BE2C (cell line): ENCODE measurements around the gene KIAA0930.

ENCODE experiments used
- DNase-seq: peaks from one replicate; pipeline ENCODE4 v3.0.0-alpha.2; 2020
- H3K27me3 ChIP-seq: fragments of 250-450 bp; sonication (Bioruptor Pico); 2 replicates; pipeline ENCODE4 v1.5.1; 2020; ENCODE audit warnings: mild to moderate bottlenecking
- H3K36me3 ChIP-seq: fragments of 250-450 bp; sonication (Bioruptor Pico); 2 replicates; pipeline ENCODE4 v1.5.1; 2020; ENCODE audit warnings: mild to moderate bottlenecking
- H3K4me1 ChIP-seq: fragments of 250-450 bp; sonication (Bioruptor Pico); 2 replicates; pipeline ENCODE4 v1.5.1; 2020
- H3K4me3 ChIP-seq: 2 replicates; pipeline ENCODE4 v1.5.1; 2011; ENCODE audit warnings: low read depth, low read length
- H3K9me3 ChIP-seq: fragments of 250-450 bp; sonication (Bioruptor Pico); 2 replicates; pipeline ENCODE4 v1.5.1; 2020
- TF ChIP-seq, protein P1 (sequence below): IDR thresholded peaks from 2 replicates; pipeline ENCODE4 v1.5.1; 2012; ENCODE audit warnings: mild to moderate bottlenecking, low read depth, low read length

Gene KIAA0930

GRCh38 chr22:45212992-45213751 lies 27.5 kb downstream of the KIAA0930 start:
- H3K36me3 ChIP-seq: no peaks in the 10 kb centered on the region
- TF ChIP-seq, protein P1, sequence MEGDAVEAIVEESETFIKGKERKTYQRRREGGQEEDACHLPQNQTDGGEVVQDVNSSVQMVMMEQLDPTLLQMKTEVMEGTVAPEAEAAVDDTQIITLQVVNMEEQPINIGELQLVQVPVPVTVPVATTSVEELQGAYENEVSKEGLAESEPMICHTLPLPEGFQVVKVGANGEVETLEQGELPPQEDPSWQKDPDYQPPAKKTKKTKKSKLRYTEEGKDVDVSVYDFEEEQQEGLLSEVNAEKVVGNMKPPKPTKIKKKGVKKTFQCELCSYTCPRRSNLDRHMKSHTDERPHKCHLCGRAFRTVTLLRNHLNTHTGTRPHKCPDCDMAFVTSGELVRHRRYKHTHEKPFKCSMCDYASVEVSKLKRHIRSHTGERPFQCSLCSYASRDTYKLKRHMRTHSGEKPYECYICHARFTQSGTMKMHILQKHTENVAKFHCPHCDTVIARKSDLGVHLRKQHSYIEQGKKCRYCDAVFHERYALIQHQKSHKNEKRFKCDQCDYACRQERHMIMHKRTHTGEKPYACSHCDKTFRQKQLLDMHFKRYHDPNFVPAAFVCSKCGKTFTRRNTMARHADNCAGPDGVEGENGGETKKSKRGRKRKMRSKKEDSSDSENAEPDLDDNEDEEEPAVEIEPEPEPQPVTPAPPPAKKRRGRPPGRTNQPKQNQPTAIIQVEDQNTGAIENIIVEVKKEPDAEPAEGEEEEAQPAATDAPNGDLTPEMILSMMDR: no peak
- DNase-seq: peak; percentile 33
- peak overlapping the region; percentile 60 for H3K4me3 ChIP-seq
- H3K9me3 ChIP-seq: no peaks in the 10 kb centered on the region
- H3K4me1 ChIP-seq: peaks cover 27% of the 10 kb centered on the region
- H3K27me3 ChIP-seq: no peaks in the 10 kb centered on the region

GRCh38 chr22:45212306-45212709 lies 28.4 kb downstream of the KIAA0930 start:
- TF ChIP-seq, protein P1: no peak
- Histone ChIP-seq H3K27me3 (no peaks in the 10 kb centered on the region), H3K4me1 (peaks cover 19% of the 10 kb centered on the region), H3K36me3 (no peaks in the 10 kb centered on the region), H3K9me3 (no peaks in the 10 kb centered on the region), H3K4me3 (peak overlapping the region; percentile 60)
- DNase-seq: peak; percentile 83

DNA sequence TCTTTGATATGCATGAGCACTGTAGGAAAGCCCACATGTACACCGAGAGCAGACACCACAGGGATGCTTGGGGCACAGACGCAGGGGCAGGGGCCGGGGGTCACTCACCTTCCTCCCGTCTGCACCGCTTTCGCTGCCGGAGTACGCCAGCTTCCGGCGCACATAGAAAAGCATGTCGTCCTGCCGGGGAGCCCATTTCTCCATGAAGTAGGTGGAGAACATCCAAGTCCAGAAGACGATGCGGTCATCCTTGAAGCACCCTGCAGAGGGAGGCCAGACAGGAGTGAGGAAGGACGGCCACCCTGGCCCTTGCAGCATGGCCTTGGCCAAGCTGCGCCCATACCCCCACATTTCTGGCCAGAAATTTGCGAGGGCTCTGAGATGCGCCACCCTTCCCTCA lies 28.8 kb downstream of the KIAA0930 start:
- Histone ChIP-seq H3K4me3 (peak overlapping the region; percentile 60), H3K27me3 (no peaks in the 10 kb centered on the region), H3K4me1 (peaks cover 19% of the 10 kb centered on the region), H3K36me3 (no peaks in the 10 kb centered on the region), H3K9me3 (no peaks in the 10 kb centered on the region)
- no peak for DNase-seq
- TF ChIP-seq, protein P1: no peak

DNA sequence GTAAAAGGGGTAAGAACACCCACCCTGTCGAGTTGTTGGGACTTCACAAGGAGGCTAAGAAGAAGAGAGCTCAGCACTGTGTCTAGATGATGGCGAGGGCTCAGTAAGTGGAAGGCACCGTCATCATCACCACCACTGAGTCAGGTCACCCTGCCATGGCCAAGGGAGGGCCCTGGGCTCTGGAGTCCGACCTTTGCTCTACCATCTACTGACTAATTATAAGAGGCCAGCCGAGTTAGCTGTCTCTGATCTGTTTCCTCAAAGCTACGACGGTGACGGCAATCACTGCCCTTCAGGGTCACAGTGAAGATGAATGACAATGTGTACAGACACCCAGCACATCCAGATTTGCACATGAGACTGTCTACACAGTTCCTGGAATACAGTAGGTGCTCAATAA lies 29.3 kb downstream of the KIAA0930 start:
- no peak for DNase-seq
- H3K9me3 ChIP-seq: no peaks in the 10 kb centered on the region
- TF ChIP-seq, protein P1: no peak
- no peaks in the 10 kb centered on the region for H3K36me3 ChIP-seq
- H3K4me1 ChIP-seq: peaks cover 19% of the 10 kb centered on the region
- H3K27me3 ChIP-seq: no peaks in the 10 kb centered on the region
- H3K4me3 ChIP-seq: no peak overlapping the region

GRCh38 chr22:45210991-45211390 lies 29.7 kb downstream of the KIAA0930 start:
- DNase-seq: peak; percentile 10
- Histone ChIP-seq H3K36me3 (no peaks in the 10 kb centered on the region), H3K9me3 (no peaks in the 10 kb centered on the region), H3K27me3 (no peaks in the 10 kb centered on the region), H3K4me3 (no peak overlapping the region), H3K4me1 (peaks cover 19% of the 10 kb centered on the region)
- TF ChIP-seq, protein P1: no peak

DNA sequence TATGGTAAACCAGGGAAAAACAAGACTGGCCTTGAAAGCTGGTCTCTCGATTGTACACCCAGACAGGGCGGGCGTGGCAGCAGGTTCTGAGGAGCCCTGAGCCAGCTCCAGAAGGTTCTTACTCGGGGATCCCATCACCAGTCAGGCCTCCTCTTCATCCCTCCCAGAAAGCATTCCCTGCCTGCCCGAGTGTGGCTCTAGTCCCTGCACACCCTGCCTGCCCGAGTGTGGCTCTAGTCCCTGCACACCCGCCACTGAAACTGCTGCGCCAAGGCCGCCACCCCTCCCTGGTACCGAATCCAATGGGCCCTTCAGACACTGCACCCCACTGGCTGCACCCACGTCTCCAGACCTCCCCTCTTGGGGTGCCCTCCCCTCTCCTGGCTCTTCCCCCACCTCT lies 30.1 kb downstream of the KIAA0930 start:
- TF ChIP-seq, protein P1: no peak
- no peak overlapping the region for H3K4me3 ChIP-seq
- peaks cover 19% of the 10 kb centered on the region for H3K4me1 ChIP-seq
- DNase-seq: peak; percentile 9
- H3K36me3 ChIP-seq: no peaks in the 10 kb centered on the region
- H3K9me3 ChIP-seq: no peaks in the 10 kb centered on the region
- H3K27me3 ChIP-seq: no peaks in the 10 kb centered on the region
